Gastroesophageal sphincter (tissue), 3 donors: Measurements from ENCODE around the gene KRTAP10-11.

Experiments
- POLR2A ChIP-seq, 2 donors: fragments of 450-650 bp; IDR thresholded peaks; one replicate each; pipeline ENCODE4 v1.6.1; 2017; ENCODE audit warnings: antibody characterized with exemption in 2 of 2, mild to moderate bottlenecking in 2 of 2, moderate library complexity in 1 of 2
- TF ChIP-seq, protein P1 (sequence below), 4 experiments: fragments of 200-600 bp in 2 of 4; fragments of 450-650 bp in 2 of 4; sonication (generic) in 1 of 4; IDR thresholded peaks; one replicate each; pipeline ENCODE4 v1.5.1; 2017 to 2019; ENCODE audit warnings: antibody characterized with exemption in 4 of 4, mild to moderate bottlenecking in 2 of 4, moderate library complexity in 2 of 4

DNA sequence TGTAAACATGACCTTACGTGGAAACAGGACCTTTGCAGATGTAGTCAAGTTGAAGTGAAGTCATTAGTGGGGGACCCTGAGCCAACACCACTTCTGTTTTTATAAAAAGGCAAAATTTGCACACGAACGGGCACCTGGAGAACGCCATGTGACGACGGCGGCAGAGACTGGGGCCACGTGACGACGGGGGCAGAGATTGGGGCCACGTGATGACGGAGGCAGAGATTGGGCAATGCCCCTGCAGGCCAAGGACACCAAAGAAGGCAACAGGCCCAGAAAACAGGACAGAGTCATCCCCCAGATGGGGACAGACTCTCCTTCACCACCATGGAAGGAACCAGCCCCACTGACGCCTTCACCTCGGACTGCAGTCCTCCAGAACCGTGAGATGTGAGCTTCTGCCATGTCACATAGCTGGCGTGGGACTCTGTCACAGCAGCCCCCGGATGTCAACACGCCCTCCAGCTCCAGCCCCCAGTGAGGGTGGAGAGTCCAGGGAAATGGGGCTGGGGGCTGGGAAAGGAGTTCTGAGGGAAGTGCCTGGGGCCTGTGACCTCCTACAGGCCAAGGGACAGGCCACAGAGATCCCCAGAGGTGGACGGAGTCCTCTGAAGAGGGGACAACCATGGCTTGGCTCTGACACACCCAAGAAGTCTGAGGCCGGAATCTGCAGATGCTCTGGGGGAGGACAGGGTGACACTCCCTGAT, 4.2 kb downstream of the KRTAP10-11 start:
- TF ChIP-seq POLR2A (IDR thresholded peaks at IDR 0.05) = no peak
- TF ChIP-seq, protein P1, sequence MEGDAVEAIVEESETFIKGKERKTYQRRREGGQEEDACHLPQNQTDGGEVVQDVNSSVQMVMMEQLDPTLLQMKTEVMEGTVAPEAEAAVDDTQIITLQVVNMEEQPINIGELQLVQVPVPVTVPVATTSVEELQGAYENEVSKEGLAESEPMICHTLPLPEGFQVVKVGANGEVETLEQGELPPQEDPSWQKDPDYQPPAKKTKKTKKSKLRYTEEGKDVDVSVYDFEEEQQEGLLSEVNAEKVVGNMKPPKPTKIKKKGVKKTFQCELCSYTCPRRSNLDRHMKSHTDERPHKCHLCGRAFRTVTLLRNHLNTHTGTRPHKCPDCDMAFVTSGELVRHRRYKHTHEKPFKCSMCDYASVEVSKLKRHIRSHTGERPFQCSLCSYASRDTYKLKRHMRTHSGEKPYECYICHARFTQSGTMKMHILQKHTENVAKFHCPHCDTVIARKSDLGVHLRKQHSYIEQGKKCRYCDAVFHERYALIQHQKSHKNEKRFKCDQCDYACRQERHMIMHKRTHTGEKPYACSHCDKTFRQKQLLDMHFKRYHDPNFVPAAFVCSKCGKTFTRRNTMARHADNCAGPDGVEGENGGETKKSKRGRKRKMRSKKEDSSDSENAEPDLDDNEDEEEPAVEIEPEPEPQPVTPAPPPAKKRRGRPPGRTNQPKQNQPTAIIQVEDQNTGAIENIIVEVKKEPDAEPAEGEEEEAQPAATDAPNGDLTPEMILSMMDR (IDR thresholded peaks at IDR 0.05) = no peak
